Ovary (tissue), 3 donors: ENCODE results near the gene DIAPH3.

Source experiments
- POLR2A ChIP-seq: fragments of 450-650 bp; IDR thresholded peaks from one replicate; pipeline ENCODE4 v1.6.1; 2017; ENCODE audit warnings: antibody characterized with exemption, mild to moderate bottlenecking, moderate library complexity
- TF ChIP-seq, protein P1 (sequence below), 3 donors: fragments of 450-650 bp in 2 of 3; fragments of 200-600 bp in 1 of 3; IDR thresholded peaks; one replicate each; pipeline versions ENCODE4 v1.5.1 to v1.8.0; 2016 to 2022; ENCODE audit warnings: antibody characterized with exemption in 3 of 3, mild to moderate bottlenecking in 1 of 3
- donor health status: DM: no; HTN: no; CAD: no.

DNA sequence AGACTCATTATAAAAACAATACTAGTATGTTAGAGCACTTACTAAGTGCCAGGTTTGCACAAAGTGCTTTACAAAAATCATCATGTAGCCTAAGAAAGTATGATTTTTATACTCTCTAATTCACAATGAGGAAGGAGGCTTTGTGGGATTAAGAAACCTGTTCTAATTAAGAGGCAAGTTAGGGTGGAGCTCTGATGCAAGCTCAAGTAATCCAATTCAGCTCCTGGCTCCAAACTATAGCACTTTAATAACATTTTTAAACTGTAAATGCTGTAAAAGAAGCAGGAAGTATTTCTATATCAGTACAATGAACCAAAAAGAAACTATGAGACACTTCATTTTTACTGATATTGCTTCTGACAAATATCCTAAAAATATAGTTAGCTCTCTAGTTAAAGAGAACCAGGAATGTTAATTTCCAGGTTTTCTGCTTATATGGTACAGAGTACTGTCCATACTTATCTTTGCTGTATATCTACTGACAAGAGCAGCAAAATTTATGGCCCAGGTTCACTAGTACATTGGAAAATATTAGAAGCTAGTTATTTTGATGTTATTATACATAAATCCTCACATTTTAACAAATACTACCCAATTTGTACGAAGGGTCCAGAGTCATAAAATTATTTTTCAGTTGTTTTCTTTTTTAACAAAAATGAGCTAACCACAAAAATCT lies 482.0 kb downstream of the DIAPH3 start:
- TF ChIP-seq, protein P1, sequence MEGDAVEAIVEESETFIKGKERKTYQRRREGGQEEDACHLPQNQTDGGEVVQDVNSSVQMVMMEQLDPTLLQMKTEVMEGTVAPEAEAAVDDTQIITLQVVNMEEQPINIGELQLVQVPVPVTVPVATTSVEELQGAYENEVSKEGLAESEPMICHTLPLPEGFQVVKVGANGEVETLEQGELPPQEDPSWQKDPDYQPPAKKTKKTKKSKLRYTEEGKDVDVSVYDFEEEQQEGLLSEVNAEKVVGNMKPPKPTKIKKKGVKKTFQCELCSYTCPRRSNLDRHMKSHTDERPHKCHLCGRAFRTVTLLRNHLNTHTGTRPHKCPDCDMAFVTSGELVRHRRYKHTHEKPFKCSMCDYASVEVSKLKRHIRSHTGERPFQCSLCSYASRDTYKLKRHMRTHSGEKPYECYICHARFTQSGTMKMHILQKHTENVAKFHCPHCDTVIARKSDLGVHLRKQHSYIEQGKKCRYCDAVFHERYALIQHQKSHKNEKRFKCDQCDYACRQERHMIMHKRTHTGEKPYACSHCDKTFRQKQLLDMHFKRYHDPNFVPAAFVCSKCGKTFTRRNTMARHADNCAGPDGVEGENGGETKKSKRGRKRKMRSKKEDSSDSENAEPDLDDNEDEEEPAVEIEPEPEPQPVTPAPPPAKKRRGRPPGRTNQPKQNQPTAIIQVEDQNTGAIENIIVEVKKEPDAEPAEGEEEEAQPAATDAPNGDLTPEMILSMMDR (IDR thresholded peaks at IDR 0.05): no peak
- TF ChIP-seq POLR2A: no peak
